ENCODE measurements around the gene SLC39A10. TPM values are rescaled to one million over a fixed set of nuclear protein-coding genes. Genes with fewer than 3 reads are reported as not detected.
A peak's percentile ranks its signal among the peaks of the same experiment; 100 is the strongest.

Gene SLC39A10, protein sequence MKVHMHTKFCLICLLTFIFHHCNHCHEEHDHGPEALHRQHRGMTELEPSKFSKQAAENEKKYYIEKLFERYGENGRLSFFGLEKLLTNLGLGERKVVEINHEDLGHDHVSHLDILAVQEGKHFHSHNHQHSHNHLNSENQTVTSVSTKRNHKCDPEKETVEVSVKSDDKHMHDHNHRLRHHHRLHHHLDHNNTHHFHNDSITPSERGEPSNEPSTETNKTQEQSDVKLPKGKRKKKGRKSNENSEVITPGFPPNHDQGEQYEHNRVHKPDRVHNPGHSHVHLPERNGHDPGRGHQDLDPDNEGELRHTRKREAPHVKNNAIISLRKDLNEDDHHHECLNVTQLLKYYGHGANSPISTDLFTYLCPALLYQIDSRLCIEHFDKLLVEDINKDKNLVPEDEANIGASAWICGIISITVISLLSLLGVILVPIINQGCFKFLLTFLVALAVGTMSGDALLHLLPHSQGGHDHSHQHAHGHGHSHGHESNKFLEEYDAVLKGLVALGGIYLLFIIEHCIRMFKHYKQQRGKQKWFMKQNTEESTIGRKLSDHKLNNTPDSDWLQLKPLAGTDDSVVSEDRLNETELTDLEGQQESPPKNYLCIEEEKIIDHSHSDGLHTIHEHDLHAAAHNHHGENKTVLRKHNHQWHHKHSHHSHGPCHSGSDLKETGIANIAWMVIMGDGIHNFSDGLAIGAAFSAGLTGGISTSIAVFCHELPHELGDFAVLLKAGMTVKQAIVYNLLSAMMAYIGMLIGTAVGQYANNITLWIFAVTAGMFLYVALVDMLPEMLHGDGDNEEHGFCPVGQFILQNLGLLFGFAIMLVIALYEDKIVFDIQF
- 10 to 100 TPM; 43.2 to 47.0 TPM for total RNA-seq

DNA sequence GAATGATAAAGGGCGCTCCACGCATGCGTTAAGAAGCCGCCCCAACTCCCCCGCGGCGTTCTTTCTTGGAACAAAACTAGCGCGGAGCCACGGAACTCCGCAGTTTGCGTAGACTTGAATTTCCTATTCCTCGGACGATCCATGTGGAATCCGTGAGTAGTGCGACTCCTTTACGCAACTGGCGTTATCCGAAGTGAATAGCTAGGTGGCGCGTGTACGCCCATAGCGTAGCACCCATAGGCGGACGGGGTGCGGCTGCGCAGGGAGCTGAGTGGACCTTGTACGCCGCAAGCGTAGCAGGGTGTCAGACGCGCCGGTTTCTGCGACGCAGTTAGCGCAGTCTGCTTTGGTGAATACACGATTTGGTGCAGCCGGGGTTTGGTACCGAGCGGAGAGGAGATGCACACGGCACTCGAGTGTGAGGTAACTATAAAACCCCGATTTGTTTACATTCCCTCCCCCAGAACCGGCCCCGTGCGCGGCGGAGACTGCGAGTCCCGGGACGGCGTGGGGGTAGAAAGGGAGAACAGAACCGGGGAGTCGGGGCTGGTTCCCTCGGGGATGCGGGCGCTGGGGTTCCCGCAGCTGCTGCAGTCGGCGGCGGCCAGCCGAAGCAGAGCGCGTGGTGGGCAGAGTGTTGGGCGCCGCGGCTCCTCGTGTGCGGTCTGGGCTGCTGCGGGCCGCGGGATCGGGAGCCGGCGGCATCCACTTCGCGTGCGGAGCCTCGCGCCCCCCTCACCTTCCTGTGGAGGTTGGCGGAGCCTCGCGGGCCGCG, at the start of gene SLC39A10:
Gene SLC39A10 (plus strand): TSS at position 368 of the 775 bp plus-strand sequence. CDS start 22,817 bp downstream, outside the sequence.
- H3K27ac Mint-ChIP-seq, result peak within 1 kb of the TSS; percentile 98
- ChIA-PET POLR2A (interaction anchor here (0.6 to 7.1 kb wide), 39 partner anchors 10 to 521 kb away, joined by 3 to 408 read pairs (median 5); partner anchors contain the start of gene DNAH7), CTCF (interaction anchor here (0.5 to 5.3 kb wide), 15 partner anchors 18 to 411 kb away, joined by 3 to 73 read pairs (median 5); partner anchors contain the start of gene DNAH7)
- peaks cover 34% of the 10 kb centered on the region for H3K36me3 Mint-ChIP-seq (ENCODE audit: low read depth)
- H3K27me3 Mint-ChIP-seq, result no peaks in the 10 kb centered on the region
- DNase-seq, result peak; percentile 99
- H3K9me3 Mint-ChIP-seq, result no peaks in the 10 kb centered on the region
- peak within 1 kb of the TSS; percentile 97 for H3K4me3 Mint-ChIP-seq
- H3K4me1 Mint-ChIP-seq, result peaks cover 21% of the 10 kb centered on the region

GRCh38 chr2:195608768-195609454, 48.1 kb upstream of the SLC39A10 start:
- no peak overlapping the region for H3K27ac Mint-ChIP-seq
- ChIA-PET POLR2A (no interaction called here), CTCF (interaction anchor here (0.6 kb wide), 1 partner anchor 14 kb away, joined by 3 read pairs; no protein-coding TSS in a partner anchor)
- H3K27me3 Mint-ChIP-seq, result no peaks in the 10 kb centered on the region
- peaks cover 3% of the 10 kb centered on the region for H3K9me3 Mint-ChIP-seq
- H3K4me1 Mint-ChIP-seq, result peaks cover 11% of the 10 kb centered on the region
- H3K36me3 Mint-ChIP-seq (ENCODE audit: low read depth), result peaks cover 4% of the 10 kb centered on the region
- H3K4me3 Mint-ChIP-seq, result no peak overlapping the region
- DNase-seq, result no peak

GRCh38 chr2:195610717-195611116, 46.3 kb upstream of the SLC39A10 start:
- peaks cover 3% of the 10 kb centered on the region for H3K9me3 Mint-ChIP-seq
- CTCF ChIA-PET, result no interaction called here
- H3K27me3 Mint-ChIP-seq, result no peaks in the 10 kb centered on the region
- peaks cover 11% of the 10 kb centered on the region for H3K4me1 Mint-ChIP-seq
- no peak overlapping the region for H3K27ac Mint-ChIP-seq
- no peak for DNase-seq
- POLR2A ChIA-PET, result no interaction called here
- H3K36me3 Mint-ChIP-seq (ENCODE audit: low read depth), result peaks cover 4% of the 10 kb centered on the region
- no peak overlapping the region for H3K4me3 Mint-ChIP-seq

DNA sequence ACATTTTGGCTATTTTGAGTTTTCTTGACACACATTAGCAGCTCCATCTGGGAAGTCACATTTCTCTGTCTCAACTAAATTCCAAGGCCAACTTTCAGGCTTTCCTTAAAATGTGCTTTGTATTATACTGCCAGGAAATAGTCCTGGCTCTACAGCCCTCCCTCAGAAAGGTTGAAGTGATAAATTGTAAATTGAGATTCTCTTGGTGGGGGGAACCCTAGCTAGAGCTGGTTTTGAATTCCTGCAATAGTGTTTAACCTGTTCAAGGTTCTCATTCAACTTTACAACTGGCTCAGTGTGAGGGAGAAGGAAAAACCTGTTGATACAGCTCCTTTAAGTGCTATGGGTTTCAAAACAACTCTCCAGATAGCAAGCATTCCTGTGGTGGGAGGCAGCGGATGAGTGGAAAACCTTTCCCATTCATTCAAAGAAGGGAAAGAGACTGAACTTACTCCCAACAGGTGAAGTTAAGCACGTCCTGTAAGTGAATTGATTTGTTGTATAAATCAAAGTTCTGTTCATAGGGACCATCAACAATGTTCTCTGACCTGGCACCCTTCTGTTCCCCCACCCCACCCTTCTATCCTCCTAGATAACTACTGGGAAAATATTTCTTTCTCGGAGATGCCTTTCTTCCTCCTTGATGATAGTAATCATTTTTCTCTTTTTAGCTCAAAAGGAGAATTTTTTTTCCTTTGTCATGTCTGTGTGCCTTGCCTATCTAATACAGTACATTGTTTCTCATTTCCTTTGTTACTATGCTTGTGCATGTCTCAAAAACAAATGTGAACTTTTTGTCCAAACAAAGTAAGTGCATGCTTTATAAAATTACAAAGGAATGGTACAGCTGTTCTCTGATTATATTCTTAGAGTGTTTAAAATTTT, 44.2 kb upstream of the SLC39A10 start:
- Mint-ChIP-seq H3K9me3 (no peaks in the 10 kb centered on the region), H3K36me3 (ENCODE audit: low read depth) (no peaks in the 10 kb centered on the region), H3K4me1 (peaks cover 11% of the 10 kb centered on the region), H3K27ac (no peak overlapping the region), H3K27me3 (no peaks in the 10 kb centered on the region), H3K4me3 (no peak overlapping the region)
- ChIA-PET CTCF (interaction anchor here (0.7 kb wide), 1 partner anchor 53 kb away, joined by 3 read pairs; no protein-coding TSS in a partner anchor), POLR2A (no interaction called here)
- DNase-seq, result no peak

- H3K27ac Mint-ChIP-seq, result no peak overlapping the region
- no peaks in the 10 kb centered on the region for H3K27me3 Mint-ChIP-seq
- H3K4me1 Mint-ChIP-seq, result peaks cover 6% of the 10 kb centered on the region
- ChIA-PET POLR2A (no interaction called here), CTCF (no interaction called here)
- H3K36me3 Mint-ChIP-seq (ENCODE audit: low read depth), result no peaks in the 10 kb centered on the region
- no peak for DNase-seq
- no peak overlapping the region for H3K4me3 Mint-ChIP-seq
- H3K9me3 Mint-ChIP-seq, result no peaks in the 10 kb centered on the region
Measured at GRCh38 chr2:195613922-195614321, 43.1 kb upstream of the SLC39A10 start.

DNA sequence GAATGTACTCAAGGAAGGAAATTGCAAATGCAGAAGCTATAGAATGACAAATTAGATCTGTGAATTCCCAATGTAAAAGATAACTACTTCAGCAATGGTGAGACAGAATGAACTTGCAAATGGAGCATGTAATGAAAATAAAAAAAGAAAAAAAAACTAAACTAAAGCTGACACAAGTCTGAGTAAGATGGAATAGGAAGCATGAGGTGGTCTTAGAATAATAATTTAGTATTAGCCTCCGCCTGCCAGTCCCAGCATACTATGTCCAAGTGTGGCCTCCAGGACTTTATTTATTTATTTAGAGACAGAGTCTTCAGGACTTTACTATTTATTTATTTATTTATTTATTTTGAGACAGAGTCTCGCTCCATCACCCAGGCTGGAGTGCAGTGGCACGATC, 37.4 kb upstream of the SLC39A10 start:
- Mint-ChIP-seq H3K4me3 (no peak overlapping the region), H3K27ac (no peak overlapping the region), H3K9me3 (no peaks in the 10 kb centered on the region), H3K4me1 (no peaks in the 10 kb centered on the region), H3K27me3 (no peaks in the 10 kb centered on the region), H3K36me3 (ENCODE audit: low read depth) (no peaks in the 10 kb centered on the region)
- CTCF ChIA-PET, result no interaction called here
- POLR2A ChIA-PET, result no interaction called here
- no peak for DNase-seq

DNA sequence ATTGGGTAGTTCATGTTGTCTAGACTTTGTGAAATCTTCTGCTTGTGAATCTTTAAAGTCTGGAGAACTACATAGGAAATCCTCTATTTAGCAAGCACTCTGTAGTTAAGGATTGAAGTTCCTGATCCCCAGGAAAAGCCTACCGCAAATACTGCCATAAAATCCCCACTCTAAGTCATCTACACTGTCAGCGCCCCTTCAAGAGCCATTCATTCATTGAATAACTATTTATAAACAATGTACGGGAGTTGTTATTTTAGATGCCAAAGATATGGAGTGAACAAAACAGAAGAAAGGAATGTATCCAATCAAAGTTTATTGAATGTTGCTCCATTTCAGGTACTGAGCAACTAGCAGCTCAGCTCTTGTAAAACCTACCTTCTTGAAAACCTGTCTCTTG, 36.5 kb upstream of the SLC39A10 start:
- POLR2A ChIA-PET, result no interaction called here
- Mint-ChIP-seq H3K27me3 (no peaks in the 10 kb centered on the region), H3K4me1 (no peaks in the 10 kb centered on the region), H3K36me3 (ENCODE audit: low read depth) (no peaks in the 10 kb centered on the region), H3K4me3 (no peak overlapping the region), H3K9me3 (no peaks in the 10 kb centered on the region), H3K27ac (no peak overlapping the region)
- CTCF ChIA-PET, result no interaction called here
- no peak for DNase-seq

- CTCF ChIA-PET, result interaction anchor here (0.7 kb wide), 1 partner anchor 238 kb away, joined by 7 read pairs; no protein-coding TSS in a partner anchor
- POLR2A ChIA-PET, result no interaction called here
- Mint-ChIP-seq H3K27me3 (no peaks in the 10 kb centered on the region), H3K4me1 (no peaks in the 10 kb centered on the region), H3K9me3 (no peaks in the 10 kb centered on the region), H3K27ac (no peak overlapping the region), H3K36me3 (ENCODE audit: low read depth) (no peaks in the 10 kb centered on the region), H3K4me3 (no peak overlapping the region)
- DNase-seq, result no peak
Measured at GRCh38 chr2:195622966-195623365, 34.1 kb upstream of the SLC39A10 start.

- no peak for DNase-seq
- Mint-ChIP-seq H3K27ac (no peak overlapping the region), H3K4me1 (no peaks in the 10 kb centered on the region), H3K9me3 (no peaks in the 10 kb centered on the region), H3K27me3 (no peaks in the 10 kb centered on the region), H3K36me3 (ENCODE audit: low read depth) (no peaks in the 10 kb centered on the region), H3K4me3 (no peak overlapping the region)
- ChIA-PET POLR2A (interaction anchor here (1.4 kb wide), 1 partner anchor 30 kb away, joined by 4 read pairs; no protein-coding TSS in a partner anchor), CTCF (interaction anchor here (1.4 kb wide), 1 partner anchor 34 kb away, joined by 4 read pairs; no protein-coding TSS in a partner anchor)
Measured at GRCh38 chr2:195626507-195626906, 30.5 kb upstream of the SLC39A10 start.

DNA sequence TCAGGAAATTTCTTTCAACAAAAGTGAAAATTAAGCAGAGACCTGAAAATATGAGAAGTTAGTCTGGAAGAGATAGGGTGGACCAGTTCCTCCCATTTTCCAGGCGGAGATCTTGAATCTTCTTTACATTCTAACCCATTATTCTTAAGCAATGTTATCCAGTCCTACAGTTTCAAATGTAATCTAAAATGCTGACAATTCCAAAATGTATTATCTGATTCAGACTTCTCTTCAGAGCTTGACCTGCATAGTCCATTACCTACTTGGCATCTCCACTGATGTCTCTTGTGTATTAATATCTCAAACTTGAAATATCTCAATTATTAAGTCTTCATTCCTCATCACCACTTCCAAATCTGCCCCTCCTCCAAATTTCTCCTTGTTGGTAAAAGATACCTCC, 28.4 kb upstream of the SLC39A10 start:
- DNase-seq, result no peak
- Mint-ChIP-seq H3K4me1 (no peaks in the 10 kb centered on the region), H3K9me3 (no peaks in the 10 kb centered on the region), H3K36me3 (ENCODE audit: low read depth) (no peaks in the 10 kb centered on the region), H3K27me3 (no peaks in the 10 kb centered on the region), H3K27ac (no peak overlapping the region), H3K4me3 (no peak overlapping the region)
- ChIA-PET POLR2A (no interaction called here), CTCF (no interaction called here)

DNA sequence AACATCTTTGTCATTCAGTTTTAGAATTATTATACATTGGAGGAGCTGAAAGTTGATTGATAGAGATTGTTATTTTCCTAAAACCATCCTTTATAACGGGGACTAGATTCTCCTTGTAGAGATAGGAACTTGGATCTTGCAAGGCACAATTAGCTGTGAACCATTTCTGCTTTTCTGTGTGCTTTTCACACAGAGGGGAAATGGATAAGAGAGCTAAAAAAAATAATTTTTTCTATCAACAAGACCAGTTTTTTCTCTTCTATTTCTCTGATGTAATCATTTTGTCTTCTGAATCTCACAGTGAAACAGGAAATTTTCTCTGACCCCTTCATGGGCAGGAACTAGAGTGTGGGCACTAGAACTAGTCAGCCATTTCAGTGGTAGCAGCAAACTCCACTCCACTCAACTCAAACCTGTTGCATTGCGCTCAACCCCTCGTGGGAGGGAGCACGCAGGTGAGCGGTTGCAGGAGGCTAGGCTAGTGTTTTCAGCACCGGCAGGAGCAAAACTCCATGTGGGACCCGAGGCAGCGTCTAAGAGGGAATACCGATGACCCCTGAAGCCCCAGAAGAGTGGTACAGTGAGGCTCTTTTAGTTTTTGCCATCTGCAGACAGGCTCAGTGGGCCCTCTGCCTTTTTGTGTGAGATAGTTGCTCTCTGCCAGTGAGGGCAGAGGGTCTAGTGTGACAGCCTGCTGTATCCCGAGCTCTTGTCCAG, 24.0 kb upstream of the SLC39A10 start:
- H3K9me3 Mint-ChIP-seq, result no peaks in the 10 kb centered on the region
- ChIA-PET CTCF (no interaction called here), POLR2A (no interaction called here)
- H3K27ac Mint-ChIP-seq, result no peak overlapping the region
- no peak overlapping the region for H3K4me3 Mint-ChIP-seq
- no peaks in the 10 kb centered on the region for H3K36me3 Mint-ChIP-seq (ENCODE audit: low read depth)
- DNase-seq, result no peak
- H3K27me3 Mint-ChIP-seq, result no peaks in the 10 kb centered on the region
- H3K4me1 Mint-ChIP-seq, result no peaks in the 10 kb centered on the region

Data from activated CD4-positive, alpha-beta memory T cell treated with anti-CD3 and anti-CD28 coated beads, Interleukin-2, amount 10 ng/mL, durations not matched to agents 7 days and 5 days (primary cell).